Stimulated activated CD8-positive, alpha-beta memory T cell treated with anti-CD3 and anti-CD28 coated beads, Interleukin-15, amount 100 ng/mL, for 4 hours (primary cell): Measurements from ENCODE around the gene GOSR1.
"Not testable (repeated sequence)": the region's sequence is repeated elsewhere in the genome, so short reads cannot be mapped to it uniquely, and the experiment has no call there.

Experiments used
- DNase-seq, 2 donors: peaks; one replicate each; pipeline ENCODE4 v3.0.0-alpha.2; 2020; ENCODE audit warnings: low read depth in 2 of 2

The GOSR1 gene

DNA sequence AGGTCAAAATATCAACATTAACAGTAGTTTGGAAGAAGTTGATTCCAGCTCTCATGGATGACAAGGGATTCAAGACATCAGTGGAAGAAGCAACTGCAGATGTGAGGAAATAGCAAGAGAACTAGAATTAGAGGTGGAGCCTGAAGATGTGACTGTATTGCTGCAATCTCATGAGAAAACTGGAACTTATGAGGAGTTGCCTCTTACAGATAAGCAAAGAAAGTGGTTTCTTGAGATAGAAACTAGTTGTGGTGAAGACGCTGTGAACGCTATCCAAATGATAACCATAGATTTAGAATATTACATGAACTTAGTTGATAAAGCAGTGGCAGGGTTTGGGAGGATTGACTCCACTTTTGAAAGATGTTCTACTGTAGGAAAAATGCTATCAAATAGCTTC lies 67.8 kb downstream of the GOSR1 start:
- no peak for DNase-seq

- DNase-seq, result no peak
Observed at GRCh38 chr17:30547778-30548573, 70.8 kb downstream of the GOSR1 start.

DNA sequence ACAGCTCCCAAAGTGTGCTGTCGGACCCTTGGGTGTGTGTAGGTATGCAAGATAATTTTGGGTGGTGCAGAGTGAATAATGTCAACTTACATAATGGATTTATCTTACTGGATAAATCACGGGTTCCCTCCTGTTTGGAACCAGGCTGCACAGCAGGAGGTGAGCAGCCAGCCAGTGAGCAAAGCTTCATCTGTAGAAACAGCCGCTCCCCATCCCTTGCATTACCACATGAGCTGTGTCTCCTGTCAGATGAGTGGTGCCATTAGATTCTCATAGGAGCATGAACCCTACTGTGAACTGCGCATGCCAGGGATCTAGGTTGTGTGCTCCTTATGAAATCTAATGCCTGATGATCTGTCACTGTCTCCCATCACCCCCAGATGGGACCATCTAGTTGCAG lies 72.0 kb downstream of the GOSR1 start:
- not testable (repeated sequence) for DNase-seq

GRCh38 chr17:30549864-30550511 lies 72.8 kb downstream of the GOSR1 start:
- no peak for DNase-seq

GRCh38 chr17:30550512-30551273 lies 73.5 kb downstream of the GOSR1 start:
- no peak for DNase-seq

DNA sequence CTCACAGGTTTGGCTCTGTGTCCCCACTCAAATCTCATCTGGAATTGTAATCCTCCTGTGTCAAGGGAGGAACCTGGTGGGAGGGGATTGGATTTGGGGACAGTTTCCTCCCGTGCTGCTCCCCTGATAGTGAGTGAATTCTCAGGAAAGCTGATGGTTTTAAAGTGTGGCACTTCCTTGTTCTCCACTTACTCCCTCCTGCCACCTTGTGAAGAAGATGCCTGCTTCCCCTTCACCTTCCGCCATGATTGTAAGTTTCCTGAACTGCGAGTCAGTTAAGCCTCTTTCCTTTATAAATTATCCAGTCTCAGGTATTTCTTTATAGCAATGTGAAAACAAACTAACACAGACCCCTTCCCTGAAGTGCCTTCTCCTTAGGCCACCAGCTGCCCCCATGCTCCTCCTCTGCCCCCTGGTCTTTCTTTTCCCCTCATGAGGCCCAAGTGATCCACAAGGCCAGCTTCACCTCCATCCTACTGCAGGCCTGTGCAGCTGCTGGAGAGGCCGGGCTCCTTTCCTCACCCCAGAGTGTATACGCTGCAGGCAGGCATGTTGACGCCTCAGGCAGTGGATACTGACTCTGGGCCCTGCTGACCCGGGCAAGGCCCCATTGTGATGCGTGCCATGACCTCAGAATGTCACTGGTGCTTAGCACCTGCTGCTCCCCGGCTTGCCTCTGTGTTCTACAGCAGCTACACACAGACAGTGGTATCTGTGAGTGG lies 74.2 kb downstream of the GOSR1 start:
- not testable (repeated sequence) for DNase-seq

- no peak for DNase-seq
Observed at GRCh38 chr17:30551996-30552339, 74.8 kb downstream of the GOSR1 start.

DNA sequence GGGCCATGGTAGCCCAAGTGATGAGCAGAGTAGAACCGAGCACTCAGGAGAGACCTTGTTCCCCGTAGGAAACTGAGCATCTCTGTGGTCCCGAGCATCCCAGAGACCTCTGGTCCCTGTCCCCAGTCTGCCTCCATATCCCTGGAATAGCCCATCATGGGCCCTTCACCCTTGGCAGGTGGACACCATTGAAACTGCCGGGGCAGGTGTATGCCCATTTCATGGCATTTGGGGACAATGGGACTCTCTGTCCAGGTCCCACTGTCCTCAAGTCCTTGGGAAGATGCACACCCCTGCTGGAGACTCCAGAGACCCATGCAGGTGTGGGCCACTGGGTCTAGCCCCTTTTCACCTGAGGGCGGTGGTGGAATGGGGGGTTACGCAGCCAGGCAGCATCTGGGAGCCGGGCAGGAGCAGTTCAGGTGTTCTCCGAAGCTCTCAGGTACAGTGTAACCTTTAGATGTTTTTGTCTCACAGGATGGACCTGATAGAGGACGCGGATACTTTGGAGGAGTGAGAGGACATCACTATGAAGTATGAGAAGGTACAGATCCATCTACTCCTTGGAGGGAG lies 75.9 kb downstream of the GOSR1 start:
- no peak for DNase-seq

DNA sequence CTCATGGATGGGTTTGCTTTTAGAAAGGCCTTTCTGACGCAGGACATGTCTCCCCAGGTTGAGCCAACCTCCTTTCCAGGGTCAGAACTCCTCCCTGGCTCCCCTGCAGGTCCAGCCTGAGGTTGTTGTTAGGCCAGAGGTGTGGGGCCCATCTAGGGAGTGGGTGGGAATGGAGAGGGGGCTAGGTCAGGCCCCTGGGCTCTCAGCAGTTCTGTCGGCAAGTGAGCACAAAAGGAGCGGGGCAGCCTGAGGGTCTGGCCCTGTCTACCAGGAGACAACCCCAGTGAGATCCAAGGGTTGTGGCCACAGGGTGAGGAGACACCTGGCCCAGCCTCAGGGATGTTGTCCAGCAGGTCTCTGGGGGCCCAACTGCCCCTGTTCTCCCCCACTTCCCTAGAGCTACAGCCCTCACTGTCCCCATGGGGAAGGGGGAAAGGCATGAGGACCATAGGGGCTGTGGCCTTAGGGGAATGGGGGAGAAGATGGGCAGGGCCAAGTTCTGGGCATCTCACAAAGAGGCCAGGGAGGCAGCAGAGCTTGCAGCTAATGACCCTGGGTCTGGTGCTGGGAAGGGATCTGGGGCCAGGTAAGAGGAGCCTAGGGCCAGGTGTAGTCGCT lies 76.7 kb downstream of the GOSR1 start:
- DNase-seq, result not testable (repeated sequence)

DNA sequence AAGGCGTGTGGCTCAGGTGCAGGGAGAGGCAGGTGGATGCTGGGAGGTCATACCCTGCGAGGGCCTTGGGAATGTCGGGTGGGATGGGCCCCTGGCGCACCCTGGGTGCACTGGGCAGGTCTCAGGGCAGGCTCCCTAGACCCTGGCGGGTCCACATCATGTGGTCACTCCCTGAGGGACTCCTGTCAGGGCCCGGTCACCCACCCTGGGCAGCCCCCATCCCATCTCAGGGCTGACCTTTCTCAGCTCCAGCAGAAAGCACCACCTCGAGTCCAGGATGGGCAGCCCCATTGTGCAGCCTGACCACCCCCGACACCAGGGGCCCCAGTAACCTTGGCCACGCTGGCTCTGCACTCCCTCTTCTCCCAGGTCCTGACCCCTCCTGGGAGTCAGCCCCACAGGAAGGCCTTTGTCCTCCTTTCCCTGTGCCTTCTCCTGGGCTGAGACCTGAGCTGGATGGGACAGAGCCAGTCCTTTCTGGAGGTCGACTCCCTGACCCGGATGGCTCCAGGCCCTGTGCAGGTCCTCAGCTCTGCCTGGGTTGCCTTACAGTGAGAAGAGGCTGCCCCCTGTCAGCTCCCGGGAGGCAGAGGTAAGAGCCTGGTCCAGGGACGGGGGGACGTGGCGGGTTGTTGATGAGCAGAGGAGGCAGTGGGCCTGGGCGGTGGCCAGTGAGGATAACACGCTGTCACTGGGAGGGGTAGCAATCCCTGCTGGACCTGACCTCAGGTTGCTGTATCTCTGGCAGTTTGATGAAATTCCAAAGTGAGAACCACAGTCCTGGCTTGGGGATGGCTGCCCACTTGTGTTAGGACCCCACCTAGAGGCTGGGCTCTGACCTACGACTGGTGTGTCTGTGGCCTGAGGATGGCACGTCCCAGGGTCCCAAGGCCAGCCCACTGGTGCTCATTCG lies 77.9 kb downstream of the GOSR1 start:
- no peak for DNase-seq

- no peak for DNase-seq
Observed at GRCh38 chr17:30555942-30556341, 78.7 kb downstream of the GOSR1 start.

DNA sequence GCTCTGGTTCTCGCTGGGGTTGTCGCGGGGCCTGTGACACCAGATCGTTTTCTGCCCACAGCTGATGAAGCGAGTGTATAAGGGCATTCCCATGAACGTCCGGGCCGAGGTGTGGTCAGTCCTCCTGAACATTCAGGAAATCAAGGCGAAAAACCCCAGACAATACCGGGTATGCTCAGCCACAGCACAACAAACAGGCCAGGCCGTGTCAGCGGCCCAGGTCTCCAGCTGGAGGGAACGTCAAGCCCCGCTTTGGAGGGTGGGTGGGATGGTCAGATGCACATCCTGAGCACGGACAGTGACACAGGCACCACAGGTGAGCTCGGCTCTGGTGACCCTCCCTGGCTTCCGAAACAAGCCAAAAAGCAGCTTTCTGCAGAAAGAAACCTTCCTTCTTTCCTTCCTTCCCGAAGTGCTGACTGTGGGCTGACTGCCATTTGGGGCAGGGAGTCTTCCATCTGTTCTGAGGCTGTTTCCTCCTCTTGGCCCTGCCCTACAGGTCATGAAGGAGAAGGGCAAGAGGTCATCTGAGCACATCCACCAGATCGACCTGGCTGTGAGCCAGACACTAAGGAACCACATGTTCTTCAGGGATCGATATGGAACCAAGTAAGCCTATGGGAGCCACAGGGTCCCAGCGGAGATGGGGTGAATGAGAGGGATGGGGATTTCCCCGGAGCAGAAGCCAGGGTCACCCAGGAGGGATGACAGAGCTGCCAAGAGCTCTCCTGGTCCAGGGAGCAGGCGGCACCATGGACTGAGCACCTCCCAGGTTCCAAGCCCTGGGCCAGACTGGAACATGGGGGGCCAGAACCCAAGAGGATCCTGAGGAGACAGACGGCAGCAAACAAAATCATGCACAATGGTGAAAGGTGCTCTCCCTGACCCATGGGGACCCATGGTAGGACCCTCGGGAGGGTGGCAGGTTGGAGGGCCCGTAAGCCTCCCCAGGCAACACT lies 79.4 kb downstream of the GOSR1 start:
- DNase-seq, result no peak

GRCh38 chr17:30557916-30558685 lies 80.9 kb downstream of the GOSR1 start:
- no peak for DNase-seq

DNA sequence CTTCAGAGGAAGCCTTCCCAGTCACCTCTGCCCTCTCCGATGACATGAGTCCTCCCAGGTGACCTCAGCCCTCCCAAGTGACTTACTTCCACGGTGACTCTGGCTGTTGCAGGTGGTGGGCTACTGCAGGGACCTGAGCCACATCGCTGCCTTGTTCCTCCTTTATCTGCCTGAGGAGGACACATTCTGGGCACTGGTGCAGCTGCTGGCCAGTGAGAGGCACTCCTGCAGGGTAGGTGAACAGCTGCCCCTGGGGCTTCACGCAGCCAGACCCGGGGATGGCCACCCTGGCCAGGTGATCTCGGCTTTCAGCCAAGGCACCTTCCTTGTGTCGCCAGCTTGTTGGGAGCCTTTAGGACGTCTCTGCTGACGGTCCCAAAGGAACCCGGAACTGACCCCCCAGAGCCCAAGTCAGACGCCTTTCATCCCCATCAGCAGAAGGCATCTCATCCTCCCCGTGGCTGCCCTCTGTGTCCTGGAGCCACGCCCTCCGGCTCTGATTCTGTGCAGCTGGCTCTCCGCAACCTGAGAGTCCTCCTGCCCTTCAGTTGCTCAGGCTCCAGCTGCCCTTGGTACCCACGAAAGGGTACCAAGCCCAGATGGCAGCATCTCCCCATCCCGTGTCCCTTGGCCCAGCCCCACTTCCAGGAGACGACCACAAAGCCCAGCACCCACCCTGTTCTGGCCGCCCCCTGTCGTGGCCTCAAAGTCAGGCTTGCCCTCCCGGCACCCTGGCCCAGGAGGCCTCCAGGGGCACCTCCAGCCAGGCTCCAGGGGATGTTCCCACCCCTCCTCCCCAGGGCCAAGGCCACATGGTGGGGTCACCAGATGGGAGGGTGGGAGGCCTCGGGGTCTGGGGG lies 81.7 kb downstream of the GOSR1 start:
- no peak for DNase-seq

- no peak for DNase-seq
Observed at GRCh38 chr17:30559656-30560055, 82.4 kb downstream of the GOSR1 start.

DNA sequence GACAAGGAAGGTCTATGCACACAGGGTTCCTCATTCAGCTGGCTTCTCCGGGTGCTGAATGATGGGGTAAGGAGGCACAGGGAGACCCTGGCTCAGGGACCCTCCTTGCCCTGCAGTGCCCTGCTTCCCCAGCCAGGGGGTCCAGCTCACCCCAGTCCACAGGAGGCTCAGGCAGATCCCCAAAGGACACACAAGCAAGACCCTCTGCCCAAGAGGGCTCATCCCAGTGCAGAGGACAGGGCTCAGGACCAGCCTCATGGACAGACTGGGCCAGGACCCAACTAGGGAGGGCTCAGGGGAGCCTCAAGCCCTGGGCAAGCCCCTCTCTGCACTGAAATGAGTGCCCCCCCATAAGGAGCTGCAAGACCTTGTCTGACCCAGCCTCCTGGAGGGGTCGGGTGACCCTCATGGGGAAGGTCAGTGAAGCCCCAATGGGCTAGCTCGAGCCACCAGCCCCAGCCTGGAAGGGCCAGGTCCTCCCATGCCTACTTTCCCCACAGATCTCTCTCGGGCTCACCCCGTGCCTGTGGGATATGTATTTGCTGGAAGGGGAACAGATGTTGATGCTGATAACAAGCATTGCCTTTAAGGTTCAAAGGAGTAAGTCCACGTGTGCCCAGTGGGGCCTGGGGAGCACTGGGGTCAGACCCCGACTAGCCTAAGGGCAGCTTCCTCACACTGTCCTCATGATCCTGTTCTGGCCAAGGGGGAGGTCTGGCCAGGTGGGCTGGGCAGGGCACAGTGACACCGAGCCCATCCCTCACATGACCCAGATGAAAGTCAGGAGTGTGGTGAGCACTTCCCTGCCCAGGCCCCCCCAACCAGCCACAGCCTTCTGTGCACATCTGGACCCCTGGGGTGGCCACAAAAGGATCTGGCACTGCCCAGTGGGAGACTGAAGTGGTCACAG lies 83.2 kb downstream of the GOSR1 start:
- not testable (repeated sequence) for DNase-seq
